Bone marrow (tissue), 2 donors: ENCODE results near the gene CDH20.

Experiments used
- DNase-seq, 2 donors: peaks; one replicate each; lab custom pipeline; 2025; lab: John Stamatoyannopoulos, UW

CDH20 gene

GRCh38 chr18:61575419-61575818, 242.2 kb downstream of the CDH20 start:
- DNase-seq = no peak

DNA sequence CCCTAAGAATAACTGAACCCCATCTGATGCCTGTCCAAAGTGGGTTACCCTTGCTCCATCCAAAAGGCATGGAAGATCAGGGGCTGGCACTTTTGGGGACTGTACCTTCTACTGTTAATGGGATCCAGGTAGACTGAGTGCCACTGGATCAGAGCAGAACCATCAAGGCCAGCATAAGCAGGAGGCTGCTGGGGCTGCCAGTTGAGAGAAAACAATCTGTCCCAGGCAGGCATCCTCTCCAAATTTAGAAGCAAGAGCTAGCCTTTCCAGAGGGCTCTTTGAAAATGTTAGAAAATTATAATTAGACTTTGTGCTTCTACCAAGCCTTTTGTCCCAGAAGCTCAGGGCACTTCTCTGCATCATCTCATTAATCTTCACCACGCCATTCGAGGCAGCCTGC, 245.6 kb downstream of the CDH20 start:
- no peak for DNase-seq

DNA sequence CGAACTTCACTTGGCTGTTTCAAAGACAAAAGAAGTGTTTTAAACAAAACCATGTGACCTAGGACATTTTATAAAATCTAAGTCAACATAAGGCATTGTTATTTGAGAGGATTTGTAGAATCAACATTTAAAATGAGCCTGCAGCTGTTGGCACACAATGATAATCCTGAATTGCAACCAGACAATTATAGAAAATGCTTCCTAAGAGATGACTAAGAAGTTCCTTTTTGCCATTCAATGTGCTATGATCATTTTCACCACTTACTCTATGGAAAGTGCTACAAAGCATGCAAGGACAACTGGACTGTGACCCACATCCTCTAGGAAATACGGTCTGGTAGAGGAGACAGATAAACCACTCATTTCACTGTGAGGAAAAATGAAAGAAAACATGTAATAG, 246.4 kb downstream of the CDH20 start:
- DNase-seq = no peak

GRCh38 chr18:61580046-61580445, 246.8 kb downstream of the CDH20 start:
- DNase-seq = no peak

DNA sequence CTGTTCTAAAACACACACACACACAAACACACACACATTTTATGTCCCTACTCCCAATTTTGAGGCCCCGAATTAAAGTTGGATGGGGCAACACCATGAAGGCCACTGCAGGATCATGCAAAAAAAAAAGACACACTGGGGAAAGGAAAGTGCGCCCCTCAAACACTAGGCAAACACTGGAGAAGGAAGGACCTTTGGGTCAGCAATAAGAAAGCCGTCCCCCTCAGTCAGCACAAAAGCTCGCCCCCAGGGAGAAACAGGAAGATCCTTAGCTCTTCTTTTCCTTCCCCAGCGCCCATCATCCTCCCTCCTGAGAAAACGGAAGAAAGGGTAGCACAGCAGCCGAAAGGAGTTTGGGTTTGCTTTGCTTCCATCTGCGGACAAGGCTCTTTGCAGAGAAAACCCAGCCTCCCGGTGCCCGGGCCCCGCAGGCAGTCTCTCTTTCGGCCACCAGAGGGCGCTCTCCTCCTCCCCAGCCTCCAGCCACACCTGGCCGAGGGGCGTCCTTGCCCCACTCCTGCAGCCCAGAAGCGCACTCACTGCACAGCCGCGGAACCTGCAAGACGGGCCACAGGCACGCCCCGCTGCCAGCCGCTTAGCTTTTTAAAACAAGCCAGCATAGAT, 248.5 kb downstream of the CDH20 start:
- DNase-seq = peak; percentile 4 to 9

DNA sequence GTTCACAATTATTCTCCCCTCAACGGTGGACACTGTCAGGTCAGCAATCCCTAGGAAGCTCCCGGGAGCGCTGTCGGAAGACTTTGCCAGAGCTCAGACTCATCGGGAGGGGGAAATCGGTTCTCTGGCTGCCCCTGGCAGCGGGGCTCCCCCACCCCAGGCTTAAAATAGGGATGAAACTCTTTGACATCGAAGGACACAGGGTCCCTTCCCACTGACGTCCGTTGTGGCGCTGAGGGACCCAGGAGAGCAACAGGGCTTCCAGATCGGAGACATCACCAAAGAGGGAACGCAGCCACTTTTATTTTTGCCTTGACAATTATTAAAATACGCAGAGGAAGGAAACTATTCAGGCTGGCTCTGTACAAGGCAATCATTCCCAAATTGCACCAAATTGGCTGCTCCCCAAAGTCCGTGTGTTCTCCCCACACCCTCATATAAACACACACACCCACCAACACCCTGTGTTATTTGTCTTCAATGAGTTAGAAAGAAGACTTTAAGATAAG, 249.0 kb downstream of the CDH20 start:
- no peak for DNase-seq

GRCh38 chr18:61583548-61583947, 250.3 kb downstream of the CDH20 start:
- DNase-seq = no peak

GRCh38 chr18:61587865-61588264, 254.6 kb downstream of the CDH20 start:
- no peak for DNase-seq

DNA sequence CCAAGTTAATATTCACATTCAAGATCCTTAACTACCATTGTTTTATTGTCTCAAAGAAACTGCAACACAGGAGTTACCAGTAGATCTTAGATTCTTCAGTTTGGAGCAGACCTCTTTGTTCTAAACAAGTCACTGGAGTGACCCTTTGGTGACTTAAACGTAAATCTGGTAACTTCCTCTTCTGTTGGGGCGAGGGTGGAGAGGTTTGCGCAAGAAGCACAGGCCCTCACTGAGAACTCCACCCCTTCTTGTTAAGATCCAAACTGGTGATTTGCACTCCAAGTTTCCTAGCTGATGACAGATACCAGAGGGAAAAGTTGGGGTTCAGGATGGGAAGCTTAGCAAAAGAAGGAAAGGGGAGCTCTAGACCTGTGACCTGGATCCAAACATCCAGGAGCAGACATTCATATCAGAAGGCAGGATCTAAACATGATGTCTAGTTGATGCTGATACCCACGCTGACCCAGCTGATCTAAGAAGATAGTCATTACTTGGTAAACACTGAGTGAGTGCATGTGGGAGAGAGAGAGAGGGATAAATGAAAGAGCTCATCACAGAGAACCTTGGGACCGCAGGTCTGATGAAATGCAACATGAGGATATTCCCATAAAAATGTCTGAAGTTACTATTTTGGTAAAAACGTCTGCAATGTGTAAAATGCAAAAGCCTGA, 256.0 kb downstream of the CDH20 start:
- no peak for DNase-seq

DNA sequence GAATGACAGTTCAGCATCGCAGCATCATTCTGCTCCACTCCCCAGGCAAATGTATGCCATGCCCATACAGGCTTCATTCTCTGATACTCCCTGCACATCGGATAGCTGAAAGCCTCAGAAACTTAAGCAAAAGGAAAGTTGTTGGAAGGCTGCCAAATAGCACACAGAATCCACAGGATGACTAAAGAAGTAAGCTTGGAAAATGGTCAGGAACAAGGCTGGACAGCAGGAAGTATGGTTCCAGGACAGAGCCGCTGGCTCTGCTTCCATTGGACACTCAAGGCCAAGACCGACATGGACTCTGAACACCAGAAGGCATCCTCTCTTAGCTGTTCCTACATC, 256.5 kb downstream of the CDH20 start:
- DNase-seq = no peak

GRCh38 chr18:61591253-61591652, 258.0 kb downstream of the CDH20 start:
- DNase-seq = no peak

- DNase-seq = no peak
Observed at GRCh38 chr18:61595615-61596251, 262.5 kb downstream of the CDH20 start.

- DNase-seq = no peak
Observed at GRCh38 chr18:61596296-61596695, 263.1 kb downstream of the CDH20 start.

DNA sequence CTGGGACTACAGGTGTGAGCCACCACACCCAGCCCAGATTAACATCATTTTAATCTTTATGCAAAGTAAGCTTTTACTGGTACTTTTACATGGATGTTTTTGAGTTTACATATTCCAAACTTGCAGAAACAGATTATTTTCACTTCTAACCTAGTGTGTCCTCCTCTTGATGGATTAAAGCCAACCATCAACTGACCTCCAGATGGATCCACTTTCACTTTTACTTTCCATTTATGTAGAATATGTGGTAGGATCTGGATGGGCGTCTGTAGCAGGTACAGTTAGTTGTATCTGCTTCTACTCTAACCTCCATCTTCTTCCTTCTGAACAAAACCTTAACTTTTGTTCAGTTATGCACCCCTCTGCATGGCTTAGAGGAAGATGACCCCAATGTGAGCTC, 264.1 kb downstream of the CDH20 start:
- no peak for DNase-seq

DNA sequence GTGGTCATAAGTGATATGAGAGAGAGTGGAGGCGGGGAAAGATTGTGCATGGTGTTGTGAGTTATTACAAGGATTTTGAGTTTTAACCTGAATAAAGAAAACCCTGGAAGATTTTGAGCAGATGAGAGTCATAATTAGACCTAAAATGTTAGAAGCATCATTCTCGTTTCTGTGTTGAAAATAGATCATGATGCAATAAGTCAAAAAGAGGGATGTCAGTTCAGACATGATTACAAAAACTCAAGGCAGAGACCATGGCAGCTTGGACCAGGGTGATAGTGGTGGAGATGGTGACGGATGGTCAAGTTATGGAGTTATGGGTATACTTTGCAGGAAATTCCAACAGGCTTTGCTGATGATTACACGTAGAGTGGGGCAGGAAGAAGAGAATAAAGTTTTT, 267.2 kb downstream of the CDH20 start:
- no peak for DNase-seq

GRCh38 chr18:61602836-61603235, 269.6 kb downstream of the CDH20 start:
- no peak for DNase-seq
